Caco-2 (cell line): ENCODE data around the gene AFMID. TPM values are rescaled to one million over a fixed set of nuclear protein-coding genes. Genes with fewer than 3 reads are reported as not detected.

Source experiments
- BruUV-seq: library from RNA; stranded (reverse); fragments of 400-500 nt; replicated peaks from 2 replicates; lab custom pipeline; 2021; lab: Mats Ljungman, UMichigan
- CTCF ChIA-PET: fragments of 300-600 bp; sonication (Branson Sonifier 250); formaldehyde crosslinking; loops from one replicate; lab custom pipeline; 2022; ENCODE audit warnings: antibody characterized with exemption; lab: Charles Lee
- POLR2A ChIA-PET: fragments of 300-600 bp; sonication (Branson Sonifier 250); formaldehyde crosslinking; loops from one replicate; lab custom pipeline; 2022; ENCODE audit warnings: antibody characterized with exemption; lab: Charles Lee
- DNase-seq, 2 experiments: peaks; one replicate each; pipeline versions ENCODE4 v3.0.0 to v3.0.0-alpha.2; 2020 to 2022
- H3K27me3 ChIP-seq: replicated peaks from 2 replicates; pipeline ENCODE4 v1.6.0; 2011; ENCODE audit warnings: low read length; ENCODE audit not compliant: control insufficient read depth, insufficient read depth
- H3K36me3 ChIP-seq: 2 replicates; pipeline ENCODE4 v1.5.1; 2011; ENCODE audit warnings: low read length; ENCODE audit not compliant: control insufficient read depth, insufficient read depth
- H3K4me1 ChIP-seq: fragments of 250-450 bp; sonication (Bioruptor Pico); 2 replicates; pipeline ENCODE4 v1.5.1; 2020; ENCODE audit warnings: mild to moderate bottlenecking
- H3K4me3 ChIP-seq: 2 replicates; pipeline ENCODE4 v1.5.1; 2011; ENCODE audit warnings: low read depth, mild to moderate bottlenecking, control low read depth, low read length
- H3K9me3 ChIP-seq: fragments of 250-450 bp; sonication (Bioruptor Pico); 2 replicates; pipeline ENCODE4 v1.5.1; 2020; ENCODE audit warnings: mild to moderate bottlenecking, moderate library complexity
- H3K27ac Mint-ChIP-seq: one replicate; pipeline ENCODE4 v1.8.0; 2022; ENCODE audit warnings: mixed read lengths; ENCODE audit not compliant: unreplicated experiment
- H3K27me3 Mint-ChIP-seq: one replicate; pipeline ENCODE4 v1.8.0; 2022; ENCODE audit warnings: mixed read lengths; ENCODE audit not compliant: insufficient read depth, unreplicated experiment
- H3K36me3 Mint-ChIP-seq: one replicate; pipeline ENCODE4 v1.8.0; 2022; ENCODE audit warnings: mild to moderate bottlenecking, mixed read lengths; ENCODE audit not compliant: insufficient read depth, unreplicated experiment
- H3K4me1 Mint-ChIP-seq: one replicate; pipeline ENCODE4 v1.8.0; 2022; ENCODE audit warnings: low read depth, mixed read lengths; ENCODE audit not compliant: unreplicated experiment
- H3K4me3 Mint-ChIP-seq: one replicate; pipeline ENCODE4 v1.8.0; 2022; ENCODE audit warnings: mild to moderate bottlenecking, moderate library complexity, mixed read lengths; ENCODE audit not compliant: unreplicated experiment
- H3K9me3 Mint-ChIP-seq: one replicate; pipeline ENCODE4 v1.8.0; 2022; ENCODE audit warnings: mixed read lengths; ENCODE audit not compliant: unreplicated experiment
- intact Hi-C: fragments of 100-400 bp; cut with micrococcal nuclease; formaldehyde crosslinking; loops from one replicate; pipeline ENCODE4 v1.10.0; 2022; ENCODE audit not compliant: unreplicated experiment
- total RNA-seq: library from RNA; stranded (reverse); gene quantifications from 2 replicates; pipeline ENCODE4 v1.2.3, GENCODE V29; 2022
- TF ChIP-seq, protein P1 (sequence below), 2 experiments: fragments of 200-600 bp in 1 of 2; IDR thresholded peaks; 1 replicate in 1 of 2; 2 replicates in 1 of 2; pipeline versions ENCODE4 v1.5.1 to v1.8.0; 2011 to 2022; ENCODE audit warnings: antibody characterized with exemption in 1 of 2, control low read depth in 1 of 2, inconsistent platforms in 1 of 2, low read depth in 1 of 2, low read length in 1 of 2, mild to moderate bottlenecking in 1 of 2, moderate library complexity in 1 of 2; ENCODE audit not compliant: insufficient read depth in 1 of 2, severe bottlenecking in 1 of 2, unreplicated experiment in 1 of 2

The AFMID gene
- total RNA-seq, 1 experiment from 2014 or later = 83.0 TPM

DNA sequence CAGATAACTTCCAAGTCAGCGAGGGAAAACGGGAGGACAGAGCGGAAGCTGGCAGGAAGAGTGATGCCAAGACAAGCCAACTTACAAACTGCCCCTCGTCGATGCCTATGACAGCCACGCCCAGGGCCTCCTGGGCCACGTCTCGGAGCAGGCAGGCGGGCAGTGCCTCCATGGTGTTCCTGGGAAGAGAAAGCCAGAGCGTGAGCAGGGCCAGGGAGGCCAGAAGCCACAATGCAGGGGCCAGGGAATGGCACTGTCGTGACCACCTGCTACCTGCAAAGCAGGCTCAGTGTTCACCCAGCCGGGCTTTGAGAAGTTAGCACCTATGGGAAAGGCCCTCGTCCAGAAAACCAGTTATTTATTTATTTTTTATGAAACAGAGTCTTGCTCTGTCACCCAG lies 4.7 kb upstream of the AFMID start:
- no peak overlapping the region for H3K27ac Mint-ChIP-seq
- H3K27me3 Mint-ChIP-seq = no peaks in the 10 kb centered on the region
- no peaks in the 10 kb centered on the region for H3K27me3 ChIP-seq
- POLR2A ChIA-PET = interaction anchor here (1.6 kb wide), 1 partner anchor 13 kb away, joined by 3 read pairs; no protein-coding TSS in a partner anchor
- no TSS peak for BruUV-seq
- H3K4me3 ChIP-seq = no peak overlapping the region
- no peaks in the 10 kb centered on the region for H3K9me3 Mint-ChIP-seq
- no peak for DNase-seq
- intact Hi-C loops = no loop called here
- no peaks in the 10 kb centered on the region; the same call in 1 of the 2 replicates for H3K36me3 ChIP-seq
- H3K4me1 Mint-ChIP-seq = peaks cover 16% of the 10 kb centered on the region
- TF ChIP-seq, protein P1, sequence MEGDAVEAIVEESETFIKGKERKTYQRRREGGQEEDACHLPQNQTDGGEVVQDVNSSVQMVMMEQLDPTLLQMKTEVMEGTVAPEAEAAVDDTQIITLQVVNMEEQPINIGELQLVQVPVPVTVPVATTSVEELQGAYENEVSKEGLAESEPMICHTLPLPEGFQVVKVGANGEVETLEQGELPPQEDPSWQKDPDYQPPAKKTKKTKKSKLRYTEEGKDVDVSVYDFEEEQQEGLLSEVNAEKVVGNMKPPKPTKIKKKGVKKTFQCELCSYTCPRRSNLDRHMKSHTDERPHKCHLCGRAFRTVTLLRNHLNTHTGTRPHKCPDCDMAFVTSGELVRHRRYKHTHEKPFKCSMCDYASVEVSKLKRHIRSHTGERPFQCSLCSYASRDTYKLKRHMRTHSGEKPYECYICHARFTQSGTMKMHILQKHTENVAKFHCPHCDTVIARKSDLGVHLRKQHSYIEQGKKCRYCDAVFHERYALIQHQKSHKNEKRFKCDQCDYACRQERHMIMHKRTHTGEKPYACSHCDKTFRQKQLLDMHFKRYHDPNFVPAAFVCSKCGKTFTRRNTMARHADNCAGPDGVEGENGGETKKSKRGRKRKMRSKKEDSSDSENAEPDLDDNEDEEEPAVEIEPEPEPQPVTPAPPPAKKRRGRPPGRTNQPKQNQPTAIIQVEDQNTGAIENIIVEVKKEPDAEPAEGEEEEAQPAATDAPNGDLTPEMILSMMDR (IDR thresholded peaks at IDR 0.05; ENCODE audit: insufficient read depth in 1 of 2, low read depth in 1 of 2, low read length in 1 of 2, severe bottlenecking in 1 of 2, unreplicated experiment in 1 of 2) = no peak
- no peaks in the 10 kb centered on the region for H3K9me3 ChIP-seq
- no peak overlapping the region for H3K4me3 Mint-ChIP-seq
- peaks cover 15% of the 10 kb centered on the region for H3K4me1 ChIP-seq
- H3K36me3 Mint-ChIP-seq = peaks cover 94% of the 10 kb centered on the region
- CTCF ChIA-PET = interaction anchor here (0.5 kb wide), 1 partner anchor 65 kb away, joined by 4 read pairs; no protein-coding TSS in a partner anchor

- Mint-ChIP-seq H3K4me1 (peaks cover 22% of the 10 kb centered on the region), H3K36me3 (peaks cover 88% of the 10 kb centered on the region), H3K4me3 (peak overlapping the region; percentile 47), H3K27ac (peak overlapping the region; percentile 41), H3K27me3 (no peaks in the 10 kb centered on the region), H3K9me3 (no peaks in the 10 kb centered on the region)
- Histone ChIP-seq H3K9me3 (no peaks in the 10 kb centered on the region), H3K36me3 (no peaks in the 10 kb centered on the region; the same call in 1 of the 2 replicates), H3K4me3 (no peak overlapping the region), H3K4me1 (peaks cover 15% of the 10 kb centered on the region), H3K27me3 (no peaks in the 10 kb centered on the region)
- DNase-seq = no peak
- intact Hi-C loops = no loop called here
- BruUV-seq = no TSS peak
- TF ChIP-seq, protein P1 (IDR thresholded peaks at IDR 0.05; ENCODE audit: insufficient read depth in 1 of 2, low read depth in 1 of 2, low read length in 1 of 2, severe bottlenecking in 1 of 2, unreplicated experiment in 1 of 2) = no peak
- POLR2A ChIA-PET = interaction anchor here (0.6 kb wide), 1 partner anchor 21 kb away, joined by 3 read pairs; no protein-coding TSS in a partner anchor
- CTCF ChIA-PET = interaction anchor here (0.6 kb wide), 1 partner anchor 1964 kb away, joined by 3 read pairs; no protein-coding TSS in a partner anchor
These were observed 3.2 kb upstream of the AFMID start for GRCh38 chr17:78183916-78184315.

- intact Hi-C loops = no loop called here
- no peaks in the 10 kb centered on the region for H3K9me3 ChIP-seq
- no peaks in the 10 kb centered on the region for H3K9me3 Mint-ChIP-seq
- H3K4me1 Mint-ChIP-seq = peaks cover 22% of the 10 kb centered on the region
- TF ChIP-seq, protein P1 (IDR thresholded peaks at IDR 0.05; ENCODE audit: insufficient read depth in 1 of 2, low read depth in 1 of 2, low read length in 1 of 2, severe bottlenecking in 1 of 2, unreplicated experiment in 1 of 2) = no peak
- H3K27me3 Mint-ChIP-seq = no peaks in the 10 kb centered on the region
- no peak overlapping the region for H3K4me3 ChIP-seq
- H3K4me1 ChIP-seq = peaks cover 15% of the 10 kb centered on the region
- BruUV-seq = no TSS peak
- peak overlapping the region; percentile 72 for H3K4me3 Mint-ChIP-seq
- H3K36me3 ChIP-seq = no peaks in the 10 kb centered on the region; the same call in 1 of the 2 replicates
- ChIA-PET POLR2A (interaction anchor here (0.6 kb wide), 1 partner anchor 22 kb away, joined by 3 read pairs; no protein-coding TSS in a partner anchor), CTCF (interaction anchor here (0.6 kb wide), 1 partner anchor 1964 kb away, joined by 3 read pairs; no protein-coding TSS in a partner anchor)
- no peak for DNase-seq
- H3K27ac Mint-ChIP-seq = peak overlapping the region; percentile 41
- no peaks in the 10 kb centered on the region for H3K27me3 ChIP-seq
- H3K36me3 Mint-ChIP-seq = peaks cover 83% of the 10 kb centered on the region
These were observed 2.8 kb upstream of the AFMID start for GRCh38 chr17:78184351-78184750.
